ENCODE results near the gene ST6GALNAC2. TPM values are rescaled to one million over a fixed set of nuclear protein-coding genes. Genes with fewer than 3 reads are reported as not detected.

Gene ST6GALNAC2
- total and polyA plus RNA-seq, 10 of the 15 experiments (the other 5 are each of a cell fraction or from before 2014, with no cell fraction given) = 0.08 to 0.41 (median 0.23) TPM; not detected in 6

DNA sequence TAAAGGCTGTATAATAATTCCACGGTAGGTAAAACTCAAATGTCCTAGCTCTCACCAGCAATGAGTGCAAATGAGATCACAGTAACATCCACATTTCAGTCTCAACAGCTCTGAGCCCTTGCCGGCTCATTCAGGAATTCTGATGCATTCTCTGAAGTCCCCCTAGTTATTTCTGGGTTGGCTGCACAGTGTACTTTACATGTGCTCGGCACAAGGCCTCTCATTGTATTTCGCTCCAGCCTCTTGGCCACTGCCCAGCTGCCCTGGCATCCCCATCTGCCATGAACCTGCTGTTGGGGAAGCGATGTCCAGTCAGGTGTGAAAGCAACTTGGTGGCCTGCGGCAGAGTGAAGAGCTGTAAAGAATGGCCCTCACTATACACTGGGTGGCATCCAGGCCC, 31.5 kb downstream of the ST6GALNAC2 start:
- intact Hi-C loops (cut with micrococcal nuclease; ENCODE audit: unreplicated experiment) = no loop called here
- ChIA-PET POLR2A (no interaction called here), CTCF (interaction anchor here (0.9 to 7.9 kb wide), 3 partner anchors 31 to 128 kb away, joined by 3 to 46 read pairs (median 4); no protein-coding TSS in a partner anchor), SMC1A (ENCODE audit: uncharacterized antibody, unreplicated experiment) (no interaction called here), RAD21 (ENCODE audit: unreplicated experiment) (no interaction called here)
- TF ChIP-seq MTA2 (IDR thresholded peaks at IDR 0.05; ENCODE audit: low read depth) = no peak
- TF ChIP-seq, protein P1, sequence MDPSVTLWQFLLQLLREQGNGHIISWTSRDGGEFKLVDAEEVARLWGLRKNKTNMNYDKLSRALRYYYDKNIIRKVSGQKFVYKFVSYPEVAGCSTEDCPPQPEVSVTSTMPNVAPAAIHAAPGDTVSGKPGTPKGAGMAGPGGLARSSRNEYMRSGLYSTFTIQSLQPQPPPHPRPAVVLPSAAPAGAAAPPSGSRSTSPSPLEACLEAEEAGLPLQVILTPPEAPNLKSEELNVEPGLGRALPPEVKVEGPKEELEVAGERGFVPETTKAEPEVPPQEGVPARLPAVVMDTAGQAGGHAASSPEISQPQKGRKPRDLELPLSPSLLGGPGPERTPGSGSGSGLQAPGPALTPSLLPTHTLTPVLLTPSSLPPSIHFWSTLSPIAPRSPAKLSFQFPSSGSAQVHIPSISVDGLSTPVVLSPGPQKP (IDR thresholded peaks at IDR 0.05; ENCODE audit: low read depth, low read length) = no peak
- TF ChIP-seq, protein P2, sequence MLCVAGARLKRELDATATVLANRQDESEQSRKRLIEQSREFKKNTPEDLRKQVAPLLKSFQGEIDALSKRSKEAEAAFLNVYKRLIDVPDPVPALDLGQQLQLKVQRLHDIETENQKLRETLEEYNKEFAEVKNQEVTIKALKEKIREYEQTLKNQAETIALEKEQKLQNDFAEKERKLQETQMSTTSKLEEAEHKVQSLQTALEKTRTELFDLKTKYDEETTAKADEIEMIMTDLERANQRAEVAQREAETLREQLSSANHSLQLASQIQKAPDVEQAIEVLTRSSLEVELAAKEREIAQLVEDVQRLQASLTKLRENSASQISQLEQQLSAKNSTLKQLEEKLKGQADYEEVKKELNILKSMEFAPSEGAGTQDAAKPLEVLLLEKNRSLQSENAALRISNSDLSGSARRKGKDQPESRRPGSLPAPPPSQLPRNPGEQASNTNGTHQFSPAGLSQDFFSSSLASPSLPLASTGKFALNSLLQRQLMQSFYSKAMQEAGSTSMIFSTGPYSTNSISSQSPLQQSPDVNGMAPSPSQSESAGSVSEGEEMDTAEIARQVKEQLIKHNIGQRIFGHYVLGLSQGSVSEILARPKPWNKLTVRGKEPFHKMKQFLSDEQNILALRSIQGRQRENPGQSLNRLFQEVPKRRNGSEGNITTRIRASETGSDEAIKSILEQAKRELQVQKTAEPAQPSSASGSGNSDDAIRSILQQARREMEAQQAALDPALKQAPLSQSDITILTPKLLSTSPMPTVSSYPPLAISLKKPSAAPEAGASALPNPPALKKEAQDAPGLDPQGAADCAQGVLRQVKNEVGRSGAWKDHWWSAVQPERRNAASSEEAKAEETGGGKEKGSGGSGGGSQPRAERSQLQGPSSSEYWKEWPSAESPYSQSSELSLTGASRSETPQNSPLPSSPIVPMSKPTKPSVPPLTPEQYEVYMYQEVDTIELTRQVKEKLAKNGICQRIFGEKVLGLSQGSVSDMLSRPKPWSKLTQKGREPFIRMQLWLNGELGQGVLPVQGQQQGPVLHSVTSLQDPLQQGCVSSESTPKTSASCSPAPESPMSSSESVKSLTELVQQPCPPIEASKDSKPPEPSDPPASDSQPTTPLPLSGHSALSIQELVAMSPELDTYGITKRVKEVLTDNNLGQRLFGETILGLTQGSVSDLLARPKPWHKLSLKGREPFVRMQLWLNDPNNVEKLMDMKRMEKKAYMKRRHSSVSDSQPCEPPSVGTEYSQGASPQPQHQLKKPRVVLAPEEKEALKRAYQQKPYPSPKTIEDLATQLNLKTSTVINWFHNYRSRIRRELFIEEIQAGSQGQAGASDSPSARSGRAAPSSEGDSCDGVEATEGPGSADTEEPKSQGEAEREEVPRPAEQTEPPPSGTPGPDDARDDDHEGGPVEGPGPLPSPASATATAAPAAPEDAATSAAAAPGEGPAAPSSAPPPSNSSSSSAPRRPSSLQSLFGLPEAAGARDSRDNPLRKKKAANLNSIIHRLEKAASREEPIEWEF (IDR thresholded peaks at IDR 0.05; ENCODE audit: insufficient replicate concordance, low read depth, low read length) = no peak
- TF ChIP-seq ZNF622 (IDR thresholded peaks at IDR 0.05) = no peak
- TF ChIP-seq SMARCA5 (IDR thresholded peaks at IDR 0.05) = no peak
- no peak for TF ChIP-seq NFYB (IDR thresholded peaks at IDR 0.05; ENCODE audit: insufficient read depth, low read depth, low read length)
- TF ChIP-seq SP1 (IDR thresholded peaks at IDR 0.05; ENCODE audit: low read depth, low read length) = no peak
- TF ChIP-seq ZSCAN29 (IDR thresholded peaks at IDR 0.05) = no peak
- TF ChIP-seq, protein P3, sequence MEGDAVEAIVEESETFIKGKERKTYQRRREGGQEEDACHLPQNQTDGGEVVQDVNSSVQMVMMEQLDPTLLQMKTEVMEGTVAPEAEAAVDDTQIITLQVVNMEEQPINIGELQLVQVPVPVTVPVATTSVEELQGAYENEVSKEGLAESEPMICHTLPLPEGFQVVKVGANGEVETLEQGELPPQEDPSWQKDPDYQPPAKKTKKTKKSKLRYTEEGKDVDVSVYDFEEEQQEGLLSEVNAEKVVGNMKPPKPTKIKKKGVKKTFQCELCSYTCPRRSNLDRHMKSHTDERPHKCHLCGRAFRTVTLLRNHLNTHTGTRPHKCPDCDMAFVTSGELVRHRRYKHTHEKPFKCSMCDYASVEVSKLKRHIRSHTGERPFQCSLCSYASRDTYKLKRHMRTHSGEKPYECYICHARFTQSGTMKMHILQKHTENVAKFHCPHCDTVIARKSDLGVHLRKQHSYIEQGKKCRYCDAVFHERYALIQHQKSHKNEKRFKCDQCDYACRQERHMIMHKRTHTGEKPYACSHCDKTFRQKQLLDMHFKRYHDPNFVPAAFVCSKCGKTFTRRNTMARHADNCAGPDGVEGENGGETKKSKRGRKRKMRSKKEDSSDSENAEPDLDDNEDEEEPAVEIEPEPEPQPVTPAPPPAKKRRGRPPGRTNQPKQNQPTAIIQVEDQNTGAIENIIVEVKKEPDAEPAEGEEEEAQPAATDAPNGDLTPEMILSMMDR (IDR thresholded peaks at IDR 0.05 in 2 of 3, conservative IDR thresholded peaks at IDR 0.05 in 1 of 3; ENCODE audit: control insufficient read depth in 2 of 3, extremely low read depth in 1 of 3, insufficient read depth in 1 of 3, low read depth in 3 of 3, low read length in 3 of 3) = no peak
- TF ChIP-seq NBN (IDR thresholded peaks at IDR 0.05) = no peak
- Histone ChIP-seq H3K9ac (ENCODE audit: control insufficient read depth, insufficient read depth, low read length) (no peak overlapping the region), H3K4me1 (ENCODE audit: control insufficient read depth, insufficient read depth, low read length) (no peaks in the 10 kb centered on the region; the same call in 1 of the 2 replicates), H2AFZ (ENCODE audit: control insufficient read depth, low read depth, low read length) (no peak overlapping the region), H4K20me1 (ENCODE audit: control insufficient read depth, insufficient read depth) (no peaks in the 10 kb centered on the region), H3K27ac (ENCODE audit: control insufficient read depth, insufficient read depth) (no peak overlapping the region), H3K79me2 (ENCODE audit: control insufficient read depth, insufficient read depth, low read length) (peaks cover 27% of the 10 kb centered on the region), H3K27me3 (replicated peaks in 1 of 2; ENCODE audit: control insufficient read depth in 2 of 2, insufficient read depth in 2 of 2, low read length in 1 of 2) (no peaks in the 10 kb centered on the region), H3K36me3 (ENCODE audit: control insufficient read depth in 2 of 2, insufficient read depth in 2 of 2, low read length in 1 of 2) (0 out of 4 replicates have a peak, but pooled peaks cover 0 to under 1% of the 10 kb centered on the region in 2 experiments), H3K4me2 (ENCODE audit: control insufficient read depth, insufficient read depth) (no peak overlapping the region), H3K9me3 (replicated peaks; ENCODE audit: control insufficient read depth, insufficient read depth, low read length) (no peaks in the 10 kb centered on the region), H3K4me3 (no peak overlapping the region)
- FAIRE-seq (no peak), ATAC-seq (no peak), DNase-seq (ENCODE audit: low read depth, low spot score) (no peak)
- WGBS (ENCODE audit: insufficient coverage, insufficient replicate concordance, low lambda C conversion rate, missing lambda C conversion rate) = 75% methylated on average over 6 of the region's 6 CpGs
- in situ Hi-C loops (cut with MboI) = no loop called here
- BruUV-seq (replicated peaks) = no TSS peak

Measured in GM12878 (cell line).